MV-4-11 (cell line): ENCODE data around the gene TMEM263.

Experiments
- DNase-seq: peaks from one replicate; lab custom pipeline; 2025; lab: John Stamatoyannopoulos, UW

TMEM263 gene

GRCh38 chr12:106947461-106947860, 8.2 kb upstream of the TMEM263 start:
- DNase-seq: no peak

- DNase-seq: no peak
Measured at GRCh38 chr12:106950591-106950990, 5.1 kb upstream of the TMEM263 start.

DNA sequence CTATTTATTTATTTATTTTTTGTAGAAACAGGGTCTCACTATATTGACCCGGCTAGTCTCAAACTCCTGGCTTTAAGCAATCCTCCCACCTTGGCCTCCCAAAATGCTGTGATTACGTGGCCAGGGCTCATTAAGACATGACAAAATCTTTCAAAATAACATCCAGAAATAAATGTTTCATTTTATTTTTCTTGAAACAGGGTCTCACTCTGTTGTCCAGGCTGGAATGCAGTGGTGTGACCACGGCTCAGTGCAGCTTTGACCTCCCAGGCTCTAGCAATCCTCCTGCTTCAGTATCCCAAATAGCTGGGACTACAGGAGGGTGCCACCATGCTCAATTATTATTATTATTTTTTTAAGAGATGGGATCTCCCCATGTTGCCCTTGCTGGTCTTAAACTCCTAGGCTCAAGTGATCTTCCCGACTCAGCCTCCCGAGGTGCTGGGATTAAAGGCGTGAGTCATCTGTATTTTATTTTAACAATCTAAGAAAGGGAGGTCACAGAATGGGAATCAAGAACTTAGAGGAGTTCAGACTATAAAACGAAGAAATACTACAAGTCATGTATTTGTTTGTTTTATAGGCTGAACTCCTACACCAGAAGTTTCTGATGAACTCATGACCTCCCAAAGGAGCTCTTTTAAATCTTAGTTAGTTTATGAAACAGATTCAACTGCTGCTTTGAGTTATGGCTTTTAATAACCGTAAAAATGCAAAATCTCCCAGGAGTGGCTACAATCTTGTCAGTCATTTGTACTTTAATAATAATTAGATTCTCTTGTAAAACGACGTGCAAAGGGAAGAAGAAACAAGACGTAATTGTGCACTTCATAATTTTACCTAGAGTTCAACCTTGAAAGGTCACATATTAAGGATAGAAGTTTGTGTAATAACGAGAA, 2.1 kb upstream of the TMEM263 start:
- no peak for DNase-seq

DNA sequence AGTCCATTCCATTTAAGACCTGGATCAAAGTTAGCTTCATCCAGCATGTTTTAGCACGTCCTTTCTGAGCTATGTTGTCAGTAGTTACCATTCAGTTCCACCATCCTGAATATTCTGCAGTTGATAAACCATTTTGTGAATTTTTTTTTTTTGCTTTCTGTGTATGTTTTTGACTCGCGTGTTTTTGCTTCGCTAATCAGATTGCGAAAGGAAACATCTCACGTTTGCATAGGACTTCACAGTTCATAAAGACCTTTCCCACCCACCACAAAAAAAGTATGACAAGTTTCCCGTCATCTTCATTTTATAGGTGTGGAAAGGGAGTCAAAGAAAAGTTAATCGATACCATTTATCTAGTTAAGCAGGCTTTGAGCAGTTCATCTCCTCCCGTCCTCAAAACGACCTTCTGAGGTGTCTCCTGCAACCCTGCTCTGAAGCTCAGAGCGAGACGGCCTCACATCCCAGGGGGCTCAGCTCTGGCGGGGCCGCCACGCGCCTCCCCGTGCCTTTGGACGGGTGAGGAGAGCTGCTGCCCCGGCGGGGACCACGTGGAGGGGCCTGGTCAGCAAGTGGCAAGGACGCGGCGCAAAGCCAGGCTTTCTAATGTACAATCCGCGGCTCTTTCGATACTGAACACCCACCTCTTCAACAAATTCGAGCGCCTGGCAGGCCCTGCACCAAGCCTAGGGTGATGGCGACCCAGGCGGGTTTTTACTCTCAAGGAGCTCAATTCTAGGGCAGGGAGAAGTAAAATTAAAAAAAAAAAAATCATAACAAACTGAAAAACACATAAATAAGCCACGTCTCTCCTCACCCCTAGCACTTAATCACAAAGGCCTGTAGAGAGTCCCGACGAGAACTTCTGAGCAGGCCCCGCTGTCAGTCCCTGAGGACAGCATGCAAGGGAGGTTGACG, 988 bp upstream of the TMEM263 start:
- DNase-seq: no peak

GRCh38 chr12:106956048-106956578, 406 bp downstream of the TMEM263 start:
- no peak for DNase-seq

GRCh38 chr12:106957583-106957982, 1.9 kb downstream of the TMEM263 start:
- DNase-seq: no peak

DNA sequence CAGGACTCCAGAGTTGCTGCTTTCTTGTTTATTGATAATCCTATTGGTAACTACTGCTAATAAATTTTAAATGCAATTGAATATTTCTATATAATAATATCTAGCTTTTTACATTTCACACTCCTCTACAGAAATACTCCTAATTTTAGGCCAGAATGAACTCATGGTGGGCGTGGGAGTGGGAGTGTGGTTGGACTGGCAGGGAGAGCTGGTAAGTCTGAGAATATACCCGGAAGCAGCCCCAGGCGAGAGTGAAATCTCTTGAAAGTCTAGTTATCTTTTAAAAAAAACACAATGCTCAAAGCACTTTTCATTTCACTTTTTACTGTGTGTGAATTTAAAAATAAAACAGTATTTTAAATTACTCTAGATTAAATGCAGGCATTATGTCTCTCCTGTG, 4.7 kb downstream of the TMEM263 start:
- DNase-seq: no peak

- no peak for DNase-seq
Measured at GRCh38 chr12:106962286-106962685, 6.6 kb downstream of the TMEM263 start.

DNA sequence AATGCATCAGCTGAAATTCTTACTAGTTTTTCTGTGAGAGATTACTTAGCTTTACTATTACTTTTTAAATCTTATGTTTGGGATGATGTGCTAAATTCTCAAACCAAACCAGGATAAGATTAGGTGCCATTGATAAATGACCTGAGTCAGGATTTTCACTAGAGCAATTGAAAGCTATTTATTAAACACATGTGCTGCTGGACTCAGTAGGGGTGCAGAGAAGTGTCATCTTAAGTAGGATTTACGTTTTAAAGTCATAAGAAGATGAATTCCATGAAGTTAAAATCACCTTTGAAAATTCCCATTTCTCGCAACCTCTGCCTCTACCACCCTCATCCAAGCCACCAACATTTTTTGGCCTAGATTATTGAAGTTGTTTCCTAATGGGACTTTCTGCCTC, 8.8 kb downstream of the TMEM263 start:
- no peak for DNase-seq

GRCh38 chr12:106971065-106971464, 15.4 kb downstream of the TMEM263 start:
- no peak for DNase-seq

DNA sequence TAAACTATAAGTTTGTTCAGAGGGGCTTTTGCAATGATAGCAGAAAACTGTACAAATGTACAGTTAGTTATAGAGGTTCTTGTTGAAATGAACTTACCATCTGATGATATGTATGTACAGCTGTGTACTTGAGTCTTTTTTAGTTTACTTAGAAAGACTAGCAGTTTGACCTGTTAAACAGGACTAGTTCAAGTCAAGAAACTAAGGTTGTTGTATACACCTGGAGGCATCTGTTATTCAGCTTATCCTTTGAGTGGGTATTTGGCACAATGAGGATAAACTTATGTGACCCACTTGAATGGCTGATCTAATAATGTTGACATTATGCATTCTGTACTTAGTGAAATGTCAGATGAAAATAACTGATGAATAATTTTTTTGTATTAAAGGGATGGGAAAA, 17.8 kb downstream of the TMEM263 start:
- DNase-seq: no peak

- DNase-seq: no peak
Measured at GRCh38 chr12:106974511-106974910, 18.8 kb downstream of the TMEM263 start.

- no peak for DNase-seq
Measured at GRCh38 chr12:106975098-106975497, 19.4 kb downstream of the TMEM263 start.

DNA sequence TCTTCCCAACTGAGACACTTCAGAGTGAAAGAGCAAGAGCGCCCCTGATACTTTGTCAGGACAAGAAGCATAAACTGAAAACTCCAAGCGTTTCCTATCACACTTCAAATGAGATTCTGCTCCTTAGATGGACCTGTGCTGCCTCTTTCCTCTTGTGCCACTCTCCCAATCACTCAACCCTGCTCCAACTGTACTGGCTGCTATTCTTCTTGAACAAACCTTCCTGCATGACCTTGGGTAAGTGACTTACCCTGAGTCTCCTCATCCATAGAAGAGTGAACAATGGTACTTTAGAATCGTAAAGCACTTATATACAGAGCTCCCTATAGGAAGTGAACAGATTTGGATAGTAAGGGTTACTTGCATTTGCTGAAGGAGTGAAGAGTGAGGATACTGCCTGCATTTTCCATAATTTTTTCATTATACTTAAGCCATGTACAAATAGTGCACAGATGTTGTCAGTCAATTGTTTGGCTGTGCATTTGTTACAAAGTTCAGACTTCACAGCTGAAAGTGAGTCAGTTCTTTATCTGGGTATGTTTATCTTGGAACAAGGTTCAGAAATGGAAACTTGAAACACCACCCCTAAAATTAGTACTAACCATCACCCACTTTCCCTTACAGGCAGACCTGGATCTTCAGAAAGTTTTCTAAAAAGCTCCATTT, 20.4 kb downstream of the TMEM263 start:
- no peak for DNase-seq

- DNase-seq: no peak
Measured at GRCh38 chr12:106976668-106977067, 21.0 kb downstream of the TMEM263 start.

DNA sequence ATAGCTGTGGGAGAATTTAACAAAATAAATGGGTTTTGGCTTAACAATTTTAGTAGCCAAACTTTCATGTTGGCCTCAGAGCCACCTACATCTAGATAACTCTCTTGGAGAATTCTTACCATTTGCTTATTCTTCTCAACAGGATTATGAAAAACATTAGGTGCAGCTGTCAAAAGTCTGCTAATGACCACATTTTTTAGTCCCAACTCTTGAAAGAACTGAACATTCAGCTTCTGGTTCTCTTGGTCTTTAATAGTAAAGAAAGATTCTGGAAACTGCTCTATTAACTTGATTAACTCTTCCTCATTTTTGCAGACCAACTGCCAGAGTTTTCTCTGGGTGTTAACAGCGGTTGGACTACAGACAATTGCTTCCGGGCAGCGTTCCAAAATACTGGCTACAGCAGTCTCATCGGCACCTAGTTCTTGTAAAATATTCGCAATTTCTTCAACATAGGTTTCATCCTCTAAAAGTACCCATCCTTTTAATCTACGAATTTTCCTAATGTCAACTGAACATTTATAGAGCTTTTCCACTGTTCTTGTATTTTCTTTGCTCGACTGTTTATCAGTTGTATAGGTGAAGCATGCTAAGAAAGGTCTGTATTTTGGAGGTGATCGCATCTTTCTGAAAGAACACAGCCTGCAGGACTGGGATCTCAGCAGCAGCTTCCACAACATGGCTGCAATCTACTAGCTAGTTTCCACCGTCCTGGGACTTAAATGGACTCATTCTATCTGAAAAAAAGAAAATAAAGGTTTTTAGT, 22.5 kb downstream of the TMEM263 start:
- DNase-seq: no peak

DNA sequence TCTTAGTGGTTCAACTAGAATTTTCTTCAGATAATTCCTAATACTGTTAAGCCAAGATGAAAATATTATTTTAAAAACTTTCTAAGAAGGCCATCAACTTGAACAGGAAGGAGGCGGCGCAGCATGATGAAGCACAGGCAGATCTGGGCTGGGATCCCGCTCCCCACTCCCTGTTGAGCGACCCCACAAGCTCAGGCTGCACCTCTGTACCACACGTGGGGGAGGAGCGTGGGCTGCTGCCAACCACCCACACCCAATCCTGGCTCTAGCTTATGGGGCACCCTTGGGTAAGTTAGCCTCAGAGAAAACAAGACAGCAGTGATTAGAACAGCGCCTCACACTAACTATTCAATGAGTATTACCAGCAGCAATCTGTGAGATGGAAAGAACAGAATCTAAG, 25.2 kb downstream of the TMEM263 start:
- DNase-seq: no peak

GRCh38 chr12:106981788-106982187, 26.1 kb downstream of the TMEM263 start:
- no peak for DNase-seq

DNA sequence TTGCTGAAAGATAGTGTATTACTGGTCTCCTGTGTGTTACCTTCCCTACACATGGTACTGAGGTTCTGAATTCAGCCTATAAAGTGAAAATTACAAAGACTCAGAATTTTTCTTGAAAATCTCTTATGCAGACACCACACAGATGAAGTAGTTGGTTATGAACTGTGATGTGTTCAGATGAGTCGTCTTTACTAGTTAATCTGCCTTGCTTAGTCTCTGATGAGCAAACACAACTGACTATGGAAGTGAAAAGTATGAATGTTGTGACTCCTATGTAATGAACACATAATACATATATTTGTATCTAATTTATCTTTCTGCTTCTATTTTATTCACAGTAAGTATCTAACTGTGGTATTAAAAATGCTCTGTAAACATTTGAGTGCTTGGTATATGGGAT, 26.5 kb downstream of the TMEM263 start:
- no peak for DNase-seq

GRCh38 chr12:106984588-106985137, 29.0 kb downstream of the TMEM263 start:
- no peak for DNase-seq

- DNase-seq: no peak
Measured at GRCh38 chr12:106985479-106985878, 29.8 kb downstream of the TMEM263 start.
